IPS DF 6.9 (cell line): ENCODE results near the gene HEATR9.

Source experiments
- DNase-seq: peaks from one replicate; pipeline ENCODE4 v3.0.0-alpha.2; 2013; ENCODE audit warnings: low read depth, low spot score
- H3K27ac ChIP-seq: one replicate; pipeline ENCODE4 v1.5.1; 2013; ENCODE audit warnings: low read length, control low read depth
- H3K27me3 ChIP-seq: 2 replicates; pipeline ENCODE4 v1.6.1; 2013; ENCODE audit warnings: mild to moderate bottlenecking, low read length; ENCODE audit not compliant: control insufficient read depth, insufficient read depth
- H3K36me3 ChIP-seq: 2 replicates; pipeline ENCODE4 v1.6.1; 2013; ENCODE audit warnings: low read length; ENCODE audit not compliant: control insufficient read depth, insufficient read depth
- H3K4me1 ChIP-seq: 2 replicates; pipeline ENCODE4 v1.6.1; 2013; ENCODE audit warnings: low read length; ENCODE audit not compliant: control insufficient read depth, insufficient read depth
- H3K4me3 ChIP-seq: 2 replicates; pipeline ENCODE4 v1.5.1; 2013; ENCODE audit warnings: mild to moderate bottlenecking, low read length
- H3K9me3 ChIP-seq: 2 replicates; pipeline ENCODE4 v1.6.1; 2013; ENCODE audit warnings: low read length, inconsistent platforms; ENCODE audit not compliant: control insufficient read depth, insufficient read depth
- WGBS: extraction: QIAGEN DNeasy Blood & Tissue Kit; methylation state at CpG from one replicate; pipeline ENCODE4 v1.1.7; 2013; ENCODE audit warnings: mixed read lengths, missing lambda C conversion rate; ENCODE audit not compliant: insufficient read length, insufficient coverage; 5-methylcytosine and 5-hydroxymethylcytosine counted together

HEATR9 gene

GRCh38 chr17:35894206-35894605, 25.5 kb upstream of the HEATR9 start:
- no peak overlapping the region for H3K27ac ChIP-seq
- no peaks in the 10 kb centered on the region for H3K27me3 ChIP-seq
- peaks cover 3% of the 10 kb centered on the region for H3K4me1 ChIP-seq
- DNase-seq = no peak
- WGBS = no CpG with 5 or more reads among the region's 7 CpGs
- no peaks in the 10 kb centered on the region for H3K36me3 ChIP-seq
- no peaks in the 10 kb centered on the region for H3K9me3 ChIP-seq
- no peak overlapping the region for H3K4me3 ChIP-seq

GRCh38 chr17:35893751-35894150, 25.1 kb upstream of the HEATR9 start:
- no CpG with 5 or more reads among the region's 4 CpGs for WGBS
- Histone ChIP-seq H3K4me1 (peaks cover 3% of the 10 kb centered on the region), H3K9me3 (no peaks in the 10 kb centered on the region), H3K36me3 (no peaks in the 10 kb centered on the region), H3K4me3 (no peak overlapping the region), H3K27ac (no peak overlapping the region), H3K27me3 (no peaks in the 10 kb centered on the region)
- no peak for DNase-seq

- Histone ChIP-seq H3K4me1 (peaks cover 3% of the 10 kb centered on the region), H3K4me3 (no peak overlapping the region), H3K27ac (no peak overlapping the region), H3K36me3 (no peaks in the 10 kb centered on the region), H3K9me3 (no peaks in the 10 kb centered on the region), H3K27me3 (no peaks in the 10 kb centered on the region)
- DNase-seq = no peak
- WGBS = no CpG with 5 or more reads among the region's 6 CpGs
These were observed 23.7 kb upstream of the HEATR9 start for GRCh38 chr17:35892091-35893035.

- H3K27ac ChIP-seq = no peak overlapping the region
- H3K9me3 ChIP-seq = no peaks in the 10 kb centered on the region
- H3K4me1 ChIP-seq = peaks cover 3% of the 10 kb centered on the region
- DNase-seq = no peak
- H3K4me3 ChIP-seq = no peak overlapping the region
- H3K36me3 ChIP-seq = no peaks in the 10 kb centered on the region
- no CpG with 5 or more reads among the region's 4 CpGs for WGBS
- no peaks in the 10 kb centered on the region for H3K27me3 ChIP-seq
These were observed 22.6 kb upstream of the HEATR9 start for GRCh38 chr17:35891269-35891668.

GRCh38 chr17:35890774-35891155, 22.1 kb upstream of the HEATR9 start:
- no peaks in the 10 kb centered on the region for H3K27me3 ChIP-seq
- WGBS = no CpG with 5 or more reads among the region's 4 CpGs

GRCh38 chr17:35889818-35890773, 21.4 kb upstream of the HEATR9 start:
- WGBS = no CpG with 5 or more reads among the region's 2 CpGs
- DNase-seq = no peak
- Histone ChIP-seq H3K27ac (no peak overlapping the region), H3K4me1 (peaks cover 3% of the 10 kb centered on the region), H3K27me3 (no peaks in the 10 kb centered on the region), H3K4me3 (no peak overlapping the region), H3K9me3 (no peaks in the 10 kb centered on the region), H3K36me3 (no peaks in the 10 kb centered on the region)

More at GRCh38 chr17:35890774-35891155, 22.1 kb upstream of the HEATR9 start:
- H3K27ac ChIP-seq = no peak overlapping the region
- H3K4me3 ChIP-seq = no peak overlapping the region
- no peak for DNase-seq
- H3K9me3 ChIP-seq = no peaks in the 10 kb centered on the region
- H3K4me1 ChIP-seq = peaks cover 3% of the 10 kb centered on the region
- H3K36me3 ChIP-seq = no peaks in the 10 kb centered on the region

GRCh38 chr17:35889241-35889640, 20.6 kb upstream of the HEATR9 start:
- no peaks in the 10 kb centered on the region for H3K27me3 ChIP-seq
- H3K27ac ChIP-seq = no peak overlapping the region
- H3K4me3 ChIP-seq = no peak overlapping the region
- H3K36me3 ChIP-seq = no peaks in the 10 kb centered on the region
- H3K4me1 ChIP-seq = peaks cover 3% of the 10 kb centered on the region
- no CpG with 5 or more reads among the region's 2 CpGs for WGBS
- no peak for DNase-seq
- H3K9me3 ChIP-seq = no peaks in the 10 kb centered on the region

GRCh38 chr17:35879773-35880654, 11.3 kb upstream of the HEATR9 start, which contains the start of gene CCL5:
TSS of gene CCL5 (minus strand) at chr17:35880360.
- H3K9me3 ChIP-seq = no peaks in the 10 kb centered on the region
- H3K36me3 ChIP-seq = no peaks in the 10 kb centered on the region
- H3K4me3 ChIP-seq = no peak within 1 kb of the TSS
- no peaks in the 10 kb centered on the region for H3K4me1 ChIP-seq
- no peak within 1 kb of the TSS for H3K27ac ChIP-seq
- no peak for DNase-seq
- no CpG with 5 or more reads among the region's 11 CpGs for WGBS
- no peaks in the 10 kb centered on the region for H3K27me3 ChIP-seq

GRCh38 chr17:35878361-35878760, 9.7 kb upstream of the HEATR9 start:
- no peaks in the 10 kb centered on the region for H3K4me1 ChIP-seq
- no peak overlapping the region for H3K27ac ChIP-seq
- no CpG with 5 or more reads among the region's 4 CpGs for WGBS
- no peak for DNase-seq
- H3K9me3 ChIP-seq = no peaks in the 10 kb centered on the region
- no peak overlapping the region for H3K4me3 ChIP-seq
- no peaks in the 10 kb centered on the region for H3K27me3 ChIP-seq
- no peaks in the 10 kb centered on the region for H3K36me3 ChIP-seq
